ENCODE measurements around the gene SPACDR.
A peak's percentile ranks its signal among the peaks of the same experiment; 100 is the strongest.
"Not testable (repeated sequence)": the region's sequence is repeated elsewhere in the genome, so short reads cannot be mapped to it uniquely, and the experiment has no call there.

The SPACDR gene

GRCh38 chr7:100465299-100465698 lies 1.2 kb upstream of the SPACDR start:
- DNase-seq: no peak

DNA sequence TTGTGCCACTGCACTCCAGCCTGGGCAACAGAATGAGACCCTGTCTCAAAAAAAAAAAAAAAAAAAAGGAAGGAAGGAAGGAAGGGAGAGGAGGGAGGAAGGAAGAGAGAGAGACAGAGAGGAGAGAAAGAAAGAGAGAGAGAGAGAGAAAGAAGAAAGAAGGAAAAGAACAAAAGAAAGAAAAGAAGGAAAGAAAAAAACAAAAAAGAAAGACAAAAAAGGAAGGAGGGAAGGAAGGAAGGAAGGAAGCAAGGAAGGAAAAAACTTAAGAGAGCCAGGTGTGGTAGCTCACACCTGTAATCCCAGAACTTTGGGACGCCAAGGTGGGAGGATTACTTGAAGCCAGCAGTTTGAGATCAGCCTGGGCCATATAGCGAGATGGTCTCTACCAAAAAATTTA lies 731 bp upstream of the SPACDR start:
- DNase-seq: no peak

- DNase-seq: no peak
These were observed 7.0 kb downstream of the SPACDR start for GRCh38 chr7:100457033-100457432.

GRCh38 chr7:100456562-100456961 lies 7.5 kb downstream of the SPACDR start:
- DNase-seq: no peak

DNA sequence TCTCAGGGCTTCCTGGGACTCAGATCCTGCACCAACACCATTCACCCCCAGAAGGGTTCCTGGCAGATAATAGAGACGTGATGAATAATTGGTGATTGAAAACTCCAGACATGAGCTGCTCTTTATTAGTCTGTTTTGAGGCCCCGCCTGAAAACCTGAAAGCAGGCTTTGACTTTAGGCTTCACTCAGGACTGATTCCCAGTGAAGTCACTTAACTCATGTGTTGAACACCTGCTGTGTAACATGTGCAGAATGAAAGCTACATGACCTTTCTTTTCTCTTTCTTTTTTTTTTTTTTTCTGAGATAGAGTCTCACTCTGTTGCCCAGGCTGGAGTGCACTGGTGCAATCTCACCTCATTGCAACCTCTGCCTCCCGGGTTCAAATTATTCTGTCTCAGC lies 8.9 kb downstream of the SPACDR start:
- DNase-seq: no peak

GRCh38 chr7:100453854-100454253 lies 10.2 kb downstream of the SPACDR start:
- DNase-seq: not testable (repeated sequence)

GRCh38 chr7:100452513-100452912 lies 11.5 kb downstream of the SPACDR start:
- no peak for DNase-seq

DNA sequence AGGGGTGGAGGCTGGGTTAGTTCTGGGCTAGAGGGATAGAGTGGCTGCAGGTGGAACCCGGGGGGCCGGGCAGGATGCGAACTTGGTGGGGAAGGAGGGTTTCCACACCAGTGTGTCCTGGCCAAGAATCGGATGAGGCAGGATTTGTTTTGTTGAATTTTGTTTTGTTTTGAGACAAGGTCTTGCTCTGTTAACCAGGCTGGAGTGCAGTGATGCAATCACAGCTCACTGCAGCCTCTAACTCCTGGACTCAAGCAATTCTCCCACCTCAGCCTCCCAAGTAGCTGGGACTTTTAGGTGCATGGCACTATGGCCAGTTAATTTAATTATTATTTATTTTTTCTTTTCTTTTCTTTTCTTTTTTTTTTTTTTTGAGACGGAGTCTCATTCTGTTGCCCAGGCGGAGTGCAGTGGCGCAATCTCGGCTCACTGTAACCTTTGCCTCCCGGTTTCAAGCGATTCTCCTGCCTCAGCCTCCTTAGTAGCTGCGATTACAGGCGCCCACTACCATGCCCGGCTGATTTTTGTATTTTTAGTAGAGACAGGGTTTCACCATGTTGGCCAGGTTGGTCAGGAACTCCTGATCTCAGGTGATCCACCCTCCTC lies 14.8 kb downstream of the SPACDR start:
- DNase-seq: no peak

DNA sequence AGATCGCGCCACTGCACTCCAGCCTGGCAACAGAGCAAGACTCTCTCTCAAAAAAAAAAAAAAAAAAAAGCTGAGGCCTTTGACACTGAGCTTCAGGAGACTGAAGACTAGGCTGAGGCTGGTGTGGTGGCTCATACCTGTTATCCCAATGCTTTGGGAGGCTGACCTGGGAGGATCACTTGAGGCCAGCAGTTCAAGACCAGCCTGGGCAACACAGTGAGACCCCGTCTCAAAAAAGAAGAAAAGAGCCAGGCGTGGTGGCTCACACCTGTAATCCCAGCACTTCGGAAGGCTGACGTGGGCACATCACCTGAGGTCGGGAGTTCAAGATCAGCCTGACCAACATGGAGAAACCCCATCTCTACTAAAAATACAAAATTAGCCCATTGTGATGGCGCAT lies 16.7 kb downstream of the SPACDR start:
- DNase-seq: not testable (repeated sequence)

DNA sequence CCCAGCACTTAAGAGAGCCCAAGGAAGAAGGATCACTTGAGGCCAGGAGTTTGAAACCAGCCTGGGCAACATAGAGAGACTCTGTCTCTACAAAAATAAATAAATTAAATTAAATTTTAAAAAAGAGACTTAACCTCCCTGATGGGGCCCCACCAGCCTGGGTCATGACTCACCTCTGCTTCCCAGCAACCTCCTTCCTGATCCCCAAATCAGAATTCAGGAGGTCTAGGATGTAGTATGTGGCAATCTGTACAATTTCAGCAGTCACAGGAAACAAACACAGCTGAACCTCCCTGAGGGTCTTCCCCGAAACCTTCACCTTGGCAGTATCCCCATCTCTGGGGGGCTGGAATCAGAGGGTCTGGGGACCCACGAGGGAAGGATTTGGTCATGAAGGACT lies 18.0 kb downstream of the SPACDR start:
- no peak for DNase-seq

GRCh38 chr7:100444311-100445278 lies 19.5 kb downstream of the SPACDR start:
- DNase-seq: peak; percentile 77 to 84 (median 81)

GRCh38 chr7:100443096-100443840 lies 20.8 kb downstream of the SPACDR start:
- DNase-seq: no peak

DNA sequence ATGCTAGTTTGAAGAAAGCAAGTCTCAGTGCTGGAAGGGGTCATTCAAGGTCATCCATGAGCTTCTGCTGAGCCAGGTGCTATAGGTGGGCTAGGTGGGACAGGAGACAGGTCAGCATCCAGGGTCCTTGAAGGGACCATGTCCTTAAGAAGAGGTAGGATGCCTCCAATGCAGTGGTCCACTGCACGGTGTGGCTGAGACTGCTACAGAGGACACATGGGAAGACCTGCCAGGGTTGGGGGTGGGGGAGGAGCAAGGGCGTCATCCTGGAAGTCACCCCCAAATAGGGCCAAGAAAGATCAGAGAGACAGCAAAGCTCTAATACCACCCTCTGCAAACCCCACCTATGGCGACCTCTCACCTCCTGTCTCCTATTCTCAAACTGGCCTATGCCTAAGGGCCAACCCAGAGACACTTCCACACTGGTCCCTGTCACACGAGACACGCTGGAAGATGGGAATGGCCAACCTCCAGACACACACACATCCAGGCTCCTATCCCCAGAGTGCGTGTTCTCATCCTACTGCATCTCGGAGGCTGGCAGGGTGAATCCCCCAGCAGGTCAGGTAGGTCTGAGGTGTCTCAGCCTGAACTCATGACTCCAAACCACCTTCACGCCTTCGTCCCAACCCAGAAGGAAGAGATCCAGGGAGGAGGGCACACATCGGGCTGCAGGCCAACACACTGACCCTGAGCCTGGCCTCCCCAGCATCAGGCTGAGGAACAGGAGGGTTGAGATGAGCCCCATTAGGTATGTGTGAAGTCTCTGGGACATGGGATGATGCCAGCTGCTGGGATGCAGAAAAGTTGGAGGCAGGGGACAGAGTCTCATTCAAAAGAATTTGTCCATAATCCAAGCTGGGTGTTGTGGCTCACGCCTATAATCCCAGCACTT lies 22.2 kb downstream of the SPACDR start:
- DNase-seq: no peak

DNA sequence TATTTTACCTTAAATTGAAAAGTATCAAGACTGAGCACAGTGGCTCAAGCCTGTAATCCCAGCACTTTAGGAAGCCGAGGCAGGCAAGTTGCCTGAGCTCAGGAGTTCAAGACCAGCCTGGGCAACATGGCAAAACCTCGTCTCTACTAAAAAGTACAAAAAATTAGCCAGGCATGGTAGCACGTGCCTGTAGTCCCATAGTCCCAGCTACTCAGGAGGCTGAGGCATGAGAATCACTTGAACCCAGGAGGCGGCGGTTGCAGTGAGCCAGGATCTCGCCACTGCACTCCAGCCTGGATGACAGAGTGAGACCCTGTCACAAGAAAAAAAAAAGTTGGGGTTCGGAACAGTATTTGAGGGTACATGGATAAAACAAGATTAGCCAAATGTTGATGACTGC lies 24.8 kb downstream of the SPACDR start:
- DNase-seq: not testable (repeated sequence)

GRCh38 chr7:100438731-100439130 lies 25.3 kb downstream of the SPACDR start:
- DNase-seq: not testable (repeated sequence)

- DNase-seq: no peak
These were observed 25.9 kb downstream of the SPACDR start for GRCh38 chr7:100438172-100438571.

- DNase-seq: no peak
These were observed 26.6 kb downstream of the SPACDR start for GRCh38 chr7:100437150-100438100.

DNA sequence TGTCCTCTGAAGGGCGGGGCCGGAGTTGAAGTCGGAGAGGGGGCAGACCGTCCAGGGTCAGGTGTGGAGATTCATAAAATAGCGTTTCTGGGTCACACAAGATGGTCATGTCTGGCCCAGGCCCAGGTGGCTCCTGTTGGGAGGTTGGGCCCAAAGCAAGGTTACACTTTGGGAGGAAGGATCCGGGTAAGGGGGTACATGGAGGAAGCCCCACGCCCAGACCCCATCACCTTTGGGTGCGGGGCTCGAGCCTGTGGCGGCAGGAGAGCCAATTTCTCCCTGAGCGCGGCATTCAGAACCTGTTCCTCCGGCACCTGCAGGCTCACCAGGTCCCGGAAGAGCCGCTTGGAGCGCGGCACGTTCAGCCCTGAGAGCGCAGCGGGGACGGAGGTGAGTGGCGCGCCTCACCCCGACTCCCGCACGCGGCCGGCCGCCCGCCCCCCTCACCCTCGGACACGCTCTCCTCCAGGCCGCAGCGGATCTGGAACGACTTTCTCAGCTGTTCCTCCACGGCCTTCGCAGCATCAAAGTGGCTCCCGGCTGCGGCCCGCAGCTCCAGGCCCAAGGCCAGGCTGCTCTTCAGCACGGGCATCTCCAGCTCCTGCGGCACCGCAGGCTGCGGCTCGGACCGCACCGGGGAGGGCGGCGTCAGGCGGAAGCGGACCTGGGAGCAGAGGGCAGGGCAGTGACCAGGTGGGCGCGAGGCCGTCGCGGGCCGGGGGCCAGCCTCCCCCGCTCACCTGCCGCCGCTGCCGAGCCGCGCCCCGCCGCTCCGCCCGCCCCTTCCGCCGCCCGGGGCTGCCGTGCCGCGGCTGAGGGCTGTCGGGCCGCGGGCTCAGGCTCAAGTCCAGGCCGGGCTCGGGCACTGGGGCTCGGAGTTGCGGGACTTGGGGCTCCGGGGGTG lies 28.4 kb downstream of the SPACDR start:
- peak in 2 of 3 donors; percentile 27 to 34 for DNase-seq

DNA sequence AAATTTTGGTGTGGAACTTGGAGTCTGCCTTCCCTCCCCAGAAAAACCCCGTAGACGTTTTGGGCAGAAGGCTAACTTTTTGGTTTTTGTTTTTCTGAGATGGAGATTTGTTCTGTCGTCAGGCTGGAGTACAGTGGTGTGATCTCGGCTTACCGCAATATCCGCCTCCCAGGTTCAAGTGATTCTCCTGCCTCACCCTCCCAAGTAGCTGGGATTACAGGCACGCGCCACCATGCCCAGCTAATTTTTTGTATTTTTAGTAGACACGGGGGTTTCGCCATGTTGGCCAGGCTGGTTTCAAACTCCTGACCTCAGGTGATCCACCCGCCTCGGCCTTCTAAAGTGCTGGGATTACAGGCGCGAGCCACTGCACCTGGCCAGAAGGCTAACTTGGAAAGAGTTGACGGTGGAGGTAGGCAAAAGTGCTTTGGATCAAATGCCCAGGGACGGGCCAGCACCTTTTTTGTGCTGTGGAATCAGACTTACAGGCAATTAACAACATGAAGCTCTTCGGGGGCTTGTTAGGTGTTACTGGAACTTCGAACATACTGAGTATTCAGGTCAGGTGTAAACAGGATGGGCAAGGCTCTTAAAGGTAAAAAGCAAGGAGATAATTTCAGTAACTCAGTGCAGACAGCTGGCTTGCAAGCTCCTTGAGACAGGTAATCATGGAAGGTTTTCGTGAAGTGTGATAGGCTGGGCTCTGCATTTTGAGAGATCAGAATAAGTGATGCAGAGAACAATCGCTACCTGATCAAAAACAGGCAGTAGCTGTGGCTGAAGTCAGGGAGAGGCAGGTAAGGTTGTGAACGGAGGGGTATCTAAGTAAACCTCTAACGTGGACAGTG lies 29.5 kb downstream of the SPACDR start:
- no peak for DNase-seq
